CD4-positive, alpha-beta T cell treated with Interleukin-12 subunit alpha and Interleukin-12 subunit beta, for 1 hour (primary cell): ENCODE results near the gene DPP8.
"Not testable (repeated sequence)": the region's sequence is repeated elsewhere in the genome, so short reads cannot be mapped to it uniquely, and the experiment has no call there.

Source experiments
- DNase-seq: peaks from one replicate; pipeline ENCODE4 v3.0.0-alpha.2; 2020

The DPP8 gene

DNA sequence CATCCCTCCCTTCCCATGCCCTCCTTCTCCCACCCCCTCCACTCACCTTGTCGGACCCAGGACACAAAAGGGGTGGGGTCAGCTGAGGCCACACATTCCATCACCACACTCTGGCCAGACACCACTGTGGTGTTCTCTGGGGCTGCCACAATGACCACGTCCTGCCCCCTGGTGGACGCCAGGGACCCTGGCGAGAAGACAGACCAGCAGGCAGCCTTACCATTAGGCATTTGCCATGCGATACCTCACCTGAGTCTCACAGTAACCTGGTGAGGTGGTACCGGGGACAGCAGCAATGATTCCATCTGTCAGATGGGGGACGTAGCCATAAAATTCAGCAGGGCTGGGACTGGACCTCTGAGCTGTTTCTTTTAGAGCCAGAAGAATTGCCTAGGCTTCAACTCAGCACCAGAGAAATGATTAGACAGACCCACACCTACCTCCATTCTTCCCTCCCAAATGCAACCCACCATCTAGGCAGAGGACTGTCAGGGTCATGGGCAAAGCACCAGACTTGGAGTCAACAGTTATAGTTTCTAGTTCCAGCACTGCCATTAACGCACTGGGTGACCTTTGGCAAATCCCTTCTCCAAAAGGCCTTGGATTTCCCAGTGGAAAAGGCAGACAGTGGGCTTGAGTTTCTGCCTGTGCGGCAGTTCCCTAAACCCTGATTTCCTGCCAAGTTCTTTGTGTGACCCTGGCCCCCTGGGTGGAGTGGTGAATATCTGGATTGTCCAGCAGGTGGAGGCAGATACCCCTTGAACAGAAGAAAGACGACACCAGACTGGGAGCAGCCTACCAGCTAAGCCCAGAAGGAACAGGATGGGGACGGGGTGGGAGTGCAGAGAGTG is 116.5 kb downstream of the DPP8 start:
- DNase-seq: peak; percentile 43

DNA sequence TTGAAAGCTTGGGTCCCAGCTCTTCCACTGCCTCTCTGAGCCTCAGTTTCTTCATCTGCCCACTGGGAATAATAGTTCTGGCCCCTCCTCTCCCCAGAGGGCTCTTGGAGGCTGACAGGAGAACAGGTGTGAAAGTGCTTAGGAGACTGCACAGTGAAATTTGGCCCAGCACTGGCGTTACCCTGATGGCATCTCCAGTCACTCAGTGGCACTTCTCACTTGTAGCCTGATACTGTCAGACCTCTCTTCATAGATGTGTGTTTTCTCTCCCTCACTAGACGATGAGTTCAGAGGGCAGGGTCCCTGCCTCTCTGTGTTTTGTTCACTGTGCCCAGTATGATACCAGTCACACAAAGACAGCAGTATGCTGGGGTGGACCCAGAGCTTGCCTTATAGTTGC is 117.5 kb downstream of the DPP8 start:
- DNase-seq: no peak

- no peak for DNase-seq
Observed at GRCh38 chr15:65399001-65399706, 118.3 kb downstream of the DPP8 start.

DNA sequence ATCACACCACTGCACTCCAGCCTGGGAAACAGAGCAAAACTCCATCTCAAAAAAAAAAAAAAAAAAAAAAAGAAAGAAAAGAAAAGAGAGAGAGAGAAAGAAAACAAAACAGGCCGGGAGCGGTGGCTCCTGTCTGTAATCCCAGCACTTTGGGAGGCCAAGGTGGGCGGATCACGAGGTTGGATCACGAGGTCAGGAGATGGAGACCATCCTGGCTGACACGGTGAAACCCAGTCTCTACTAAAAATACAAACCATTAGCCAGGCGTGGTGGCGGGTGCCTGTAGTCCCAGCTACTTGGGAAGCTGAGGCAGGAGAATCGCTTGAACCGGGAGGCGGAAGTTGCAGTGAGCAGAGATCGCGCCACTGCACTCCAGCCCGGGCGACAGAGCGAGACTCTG is 119.0 kb downstream of the DPP8 start:
- not testable (repeated sequence) for DNase-seq

DNA sequence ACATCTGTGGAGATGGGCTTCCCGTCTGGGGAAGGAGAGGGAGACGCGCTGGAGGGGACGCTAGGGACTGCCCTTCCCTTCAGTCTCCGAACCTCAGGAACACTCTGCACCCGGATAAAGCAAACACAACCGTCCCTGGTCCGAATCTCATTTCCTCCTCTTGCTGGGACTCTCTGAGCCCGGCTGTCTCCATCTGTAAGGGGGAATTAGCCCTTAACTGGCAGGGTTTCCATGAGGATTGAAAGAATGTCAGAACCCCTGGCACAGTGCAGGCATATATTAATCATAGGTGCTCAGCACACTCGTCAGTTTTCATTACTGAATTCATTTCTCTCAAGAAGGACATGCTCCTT is 120.5 kb downstream of the DPP8 start:
- no peak for DNase-seq

GRCh38 chr15:65396283-65396964 is 121.1 kb downstream of the DPP8 start:
- no peak for DNase-seq

DNA sequence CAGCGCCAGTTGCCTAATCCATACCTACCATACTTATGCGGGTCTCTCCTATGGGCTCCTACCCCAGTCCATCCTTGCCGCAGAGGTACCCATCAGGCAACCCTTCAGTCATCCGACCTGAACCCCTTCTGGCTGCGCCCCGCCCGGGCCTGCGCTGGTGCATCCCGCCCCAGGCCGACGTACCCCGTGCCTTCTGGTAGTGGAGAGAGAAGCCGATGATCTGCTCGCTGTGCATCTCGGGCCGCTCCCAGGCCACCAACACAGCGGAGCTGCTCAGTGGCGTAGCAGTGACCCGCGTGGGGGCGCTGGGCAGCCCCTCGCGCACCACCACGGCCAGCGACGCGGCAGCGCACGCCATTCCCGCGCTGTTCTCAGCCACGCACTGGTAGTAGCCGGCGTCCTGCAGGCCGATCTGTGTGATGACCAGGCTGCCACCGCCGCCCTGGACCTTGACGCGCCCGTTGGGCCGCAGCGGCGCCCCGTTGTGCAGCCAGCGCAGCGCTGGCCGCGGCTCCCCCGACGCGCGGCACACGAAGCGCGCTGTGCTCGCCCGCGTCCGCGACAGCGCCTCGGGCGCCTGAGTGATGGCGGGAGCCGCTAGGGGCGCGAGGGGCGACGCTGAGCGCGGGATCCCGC is 121.8 kb downstream of the DPP8 start:
- no peak for DNase-seq

GRCh38 chr15:65394936-65395335 is 122.6 kb downstream of the DPP8 start:
- DNase-seq: no peak

GRCh38 chr15:65394280-65394789 is 123.2 kb downstream of the DPP8 start:
- no peak for DNase-seq

GRCh38 chr15:65393557-65393956 is 123.9 kb downstream of the DPP8 start:
- no peak for DNase-seq

DNA sequence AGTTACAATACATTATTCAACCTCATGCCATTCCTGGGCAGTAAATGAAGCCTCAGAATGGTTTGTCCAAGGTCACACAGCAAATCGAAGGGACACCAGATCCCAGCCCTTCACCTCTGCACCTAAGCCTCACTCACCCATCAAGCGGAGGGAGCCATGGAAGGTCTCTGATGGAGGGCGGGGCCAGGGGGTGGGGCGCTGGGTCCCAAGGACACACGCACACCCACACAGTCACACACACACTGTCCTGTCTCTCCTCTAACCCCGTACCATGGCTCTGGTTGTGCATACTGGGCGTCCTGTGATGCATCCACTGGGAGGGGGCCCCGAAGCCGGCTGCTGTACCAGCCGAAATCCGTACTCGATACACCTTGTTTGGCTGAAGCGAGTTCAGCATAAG is 124.4 kb downstream of the DPP8 start:
- DNase-seq: no peak
